ENCODE measurements around the gene C8G.

C8G gene

GRCh38 chr9:136955202-136955942, 10.3 kb downstream of the C8G start:
- DNase-seq: no peak

DNA sequence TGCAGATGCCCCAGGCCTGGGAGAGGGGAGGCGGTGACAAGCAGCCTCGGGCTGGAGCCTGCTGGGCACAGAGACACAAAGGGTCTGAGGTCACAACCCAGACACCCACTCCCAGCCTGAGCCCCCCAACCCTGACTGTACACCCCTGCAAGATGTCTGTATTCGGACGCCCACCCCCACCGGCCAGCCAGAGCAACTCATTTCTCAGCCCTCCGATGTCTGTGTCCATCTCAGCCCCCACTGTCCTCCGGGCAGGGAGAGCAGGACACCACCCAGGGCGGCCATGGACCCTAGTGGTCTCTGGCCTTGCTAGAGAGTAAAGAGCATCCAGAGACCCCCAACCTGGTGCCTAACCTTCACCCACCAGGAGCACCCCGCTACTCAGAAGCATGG, 10.9 kb downstream of the C8G start:
- no peak for DNase-seq

DNA sequence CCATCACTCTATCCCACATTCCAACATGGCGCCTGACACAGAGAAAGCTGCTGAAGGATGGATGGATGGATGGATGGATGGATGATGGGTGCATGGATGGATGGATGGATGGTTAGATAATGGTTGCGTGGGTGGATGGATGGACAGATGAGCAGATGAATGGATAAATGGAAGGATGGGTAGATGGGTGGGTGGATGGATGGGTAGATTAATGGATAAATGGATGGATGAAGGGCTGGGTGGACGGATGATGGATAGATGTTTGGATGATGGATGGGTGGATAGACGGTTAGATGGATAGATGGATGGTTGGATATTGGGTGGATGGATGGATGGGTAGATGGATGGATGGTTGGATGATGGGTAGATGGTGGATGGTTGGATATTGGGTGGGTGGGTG, 11.6 kb downstream of the C8G start:
- no peak for DNase-seq

DNA sequence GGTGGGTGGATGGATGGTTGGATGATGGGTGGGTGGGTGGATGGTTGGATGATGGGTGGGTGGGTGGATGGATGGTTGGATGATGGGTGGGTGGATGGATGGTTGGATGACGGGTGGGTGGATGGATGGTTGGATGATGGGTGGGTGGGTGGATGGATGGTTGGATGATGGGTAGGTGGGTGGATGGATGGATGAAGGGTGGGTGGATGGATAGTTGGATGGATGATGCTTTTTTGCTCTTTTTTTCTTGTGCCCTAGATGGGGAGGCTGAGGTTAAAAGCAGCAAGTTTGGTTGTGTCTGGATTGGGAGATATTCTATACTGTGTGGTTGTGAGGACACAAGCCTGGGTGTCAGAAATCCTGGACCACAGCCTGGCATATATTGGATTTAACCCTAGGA, 12.4 kb downstream of the C8G start:
- no peak for DNase-seq

DNA sequence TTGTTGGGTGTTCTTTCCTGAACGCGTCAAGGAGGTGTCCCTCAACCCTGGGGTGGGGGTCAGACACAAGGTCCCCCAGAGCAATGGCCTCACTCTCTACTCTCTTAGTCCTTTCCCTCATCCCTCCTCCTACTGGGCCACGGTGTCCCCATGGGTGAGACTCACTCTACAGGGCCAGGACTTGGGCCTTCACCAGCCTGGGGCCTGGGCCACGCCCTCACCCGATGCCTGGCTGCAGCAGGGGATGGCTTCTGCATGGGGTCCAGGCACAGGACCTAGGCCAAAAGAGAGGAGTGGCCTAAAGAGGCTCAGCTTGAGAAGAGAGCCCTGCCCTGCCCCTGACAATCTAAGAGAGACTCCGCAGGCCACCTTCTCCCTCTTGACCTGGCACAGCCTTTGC, 12.9 kb downstream of the C8G start:
- no peak for DNase-seq

- DNase-seq: no peak
Measured at GRCh38 chr9:136958473-136958872, 13.4 kb downstream of the C8G start.

GRCh38 chr9:136958898-136959850, 14.1 kb downstream of the C8G start:
- no peak for DNase-seq

DNA sequence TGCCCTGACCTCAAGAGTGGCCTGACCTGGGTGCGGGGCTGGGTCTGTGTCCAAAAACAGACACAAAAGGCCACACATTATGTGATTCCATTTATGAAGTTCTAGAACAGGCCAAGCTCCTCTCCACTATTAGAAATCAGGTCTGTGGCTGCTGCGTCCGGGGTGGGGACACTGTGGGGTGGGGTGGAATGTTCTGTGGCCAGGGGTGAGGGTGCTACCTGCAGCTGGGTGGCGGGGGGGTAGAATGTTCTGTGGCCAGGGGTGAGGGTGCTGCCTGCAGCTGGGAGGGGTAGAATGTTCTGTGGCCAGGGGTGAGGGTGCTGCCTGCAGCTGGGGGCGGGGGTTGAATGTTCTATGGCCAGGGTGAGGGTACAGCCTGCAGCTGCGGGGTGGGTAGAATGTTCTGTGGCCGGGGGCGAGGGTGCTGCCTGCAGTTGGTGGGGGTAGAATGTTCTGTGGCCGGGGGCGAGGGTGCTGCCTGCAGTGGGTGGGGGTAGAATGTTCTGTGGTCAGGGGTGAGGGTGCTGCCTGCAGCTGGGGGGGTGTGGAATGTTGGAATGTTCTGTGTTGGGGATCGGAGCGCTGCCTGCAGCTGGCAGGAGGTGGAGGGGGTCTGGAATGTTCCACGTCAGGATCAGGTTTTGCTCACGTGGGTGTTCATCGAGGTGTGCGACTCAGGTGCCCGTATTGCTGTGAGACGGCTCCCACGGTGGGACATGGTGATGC, 15.3 kb downstream of the C8G start:
- no peak for DNase-seq

DNA sequence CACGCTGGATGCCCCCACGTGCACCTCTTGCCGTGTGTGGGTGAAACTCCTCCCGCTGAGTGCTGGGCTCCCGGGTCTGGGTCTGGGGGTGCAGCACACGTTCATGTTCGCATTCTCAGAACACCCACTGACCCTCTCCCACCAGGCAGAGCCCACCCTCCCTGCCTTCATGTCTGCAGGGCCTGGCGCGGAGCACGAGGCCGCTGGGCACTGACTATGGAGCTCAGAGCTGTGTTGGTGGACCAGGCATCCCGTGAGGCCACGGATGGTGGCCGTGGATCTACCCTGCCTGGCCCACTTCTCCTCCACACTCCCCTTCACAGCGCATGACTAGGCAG, 15.9 kb downstream of the C8G start:
- DNase-seq: no peak

DNA sequence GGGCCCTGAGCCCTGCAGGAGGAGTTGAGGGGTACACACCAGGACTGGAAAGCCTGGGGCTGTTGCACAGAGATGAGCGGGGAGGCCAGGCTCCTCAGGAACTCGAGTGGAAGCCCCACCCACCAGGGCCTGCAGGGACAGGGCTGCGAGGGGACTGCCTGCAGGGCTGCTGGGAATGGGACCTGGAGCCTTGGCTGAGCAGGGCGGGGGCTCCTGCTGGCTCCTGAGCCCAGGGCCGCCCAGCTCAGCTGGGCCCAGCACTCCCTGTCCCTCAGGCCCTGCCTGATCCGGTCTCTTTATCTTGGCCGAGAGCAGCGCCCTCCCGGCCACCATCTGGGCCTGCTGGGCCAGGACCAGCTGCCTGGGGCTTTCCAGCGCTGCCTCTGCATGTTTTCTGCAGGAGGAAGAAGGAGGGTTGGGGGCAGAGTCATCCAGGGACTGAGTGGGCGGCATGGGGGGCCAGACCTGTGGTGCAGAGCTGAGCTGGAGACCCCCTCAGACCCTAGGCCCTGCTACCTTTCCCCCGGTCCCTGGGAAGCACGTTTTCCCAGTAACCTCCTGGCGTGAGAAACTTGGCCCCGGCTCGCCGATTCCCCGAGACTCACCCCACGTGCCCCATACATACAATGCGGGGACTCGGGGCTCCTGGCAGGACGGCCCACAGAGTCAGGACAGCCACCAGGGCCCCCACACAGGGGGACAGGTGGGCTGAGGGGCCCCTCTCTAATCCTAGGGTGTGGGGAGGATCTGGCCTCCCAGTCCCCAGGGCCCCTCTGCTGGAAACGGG, 16.4 kb downstream of the C8G start:
- no peak for DNase-seq

GRCh38 chr9:136962163-136962562, 17.1 kb downstream of the C8G start:
- no peak for DNase-seq

DNA sequence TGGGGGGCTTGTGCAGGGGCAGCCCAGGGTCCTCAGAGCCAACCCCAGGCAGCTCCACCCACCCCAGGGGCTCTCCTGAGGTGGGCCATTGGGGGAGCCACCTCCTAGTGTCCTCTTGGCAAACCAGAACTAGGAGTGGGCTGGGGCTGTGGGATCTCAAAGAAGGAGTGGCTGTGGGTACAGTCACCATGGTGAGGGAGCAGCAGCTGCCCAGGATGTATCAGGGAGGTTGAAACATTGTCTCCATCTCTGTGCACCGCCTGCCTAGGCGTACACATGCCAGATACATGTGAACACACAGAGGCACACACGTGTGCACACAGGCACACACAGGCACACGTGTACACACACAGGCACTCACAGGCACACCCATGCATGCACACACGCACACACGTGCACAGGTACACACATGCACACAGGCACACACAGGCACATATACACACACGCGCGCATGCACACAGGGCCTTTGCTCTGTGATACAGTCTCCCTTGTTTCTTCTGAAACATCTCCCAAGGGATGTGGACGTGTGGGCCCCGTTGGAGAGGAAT, 17.7 kb downstream of the C8G start:
- DNase-seq: no peak

- no peak for DNase-seq
Measured at GRCh38 chr9:136963341-136963740, 18.3 kb downstream of the C8G start.

- DNase-seq: no peak
Measured at GRCh38 chr9:136963751-136964150, 18.7 kb downstream of the C8G start.

GRCh38 chr9:136964171-136964689, 19.2 kb downstream of the C8G start:
- no peak for DNase-seq

- no peak for DNase-seq
Measured at GRCh38 chr9:136964833-136965422, 19.9 kb downstream of the C8G start.

DNA sequence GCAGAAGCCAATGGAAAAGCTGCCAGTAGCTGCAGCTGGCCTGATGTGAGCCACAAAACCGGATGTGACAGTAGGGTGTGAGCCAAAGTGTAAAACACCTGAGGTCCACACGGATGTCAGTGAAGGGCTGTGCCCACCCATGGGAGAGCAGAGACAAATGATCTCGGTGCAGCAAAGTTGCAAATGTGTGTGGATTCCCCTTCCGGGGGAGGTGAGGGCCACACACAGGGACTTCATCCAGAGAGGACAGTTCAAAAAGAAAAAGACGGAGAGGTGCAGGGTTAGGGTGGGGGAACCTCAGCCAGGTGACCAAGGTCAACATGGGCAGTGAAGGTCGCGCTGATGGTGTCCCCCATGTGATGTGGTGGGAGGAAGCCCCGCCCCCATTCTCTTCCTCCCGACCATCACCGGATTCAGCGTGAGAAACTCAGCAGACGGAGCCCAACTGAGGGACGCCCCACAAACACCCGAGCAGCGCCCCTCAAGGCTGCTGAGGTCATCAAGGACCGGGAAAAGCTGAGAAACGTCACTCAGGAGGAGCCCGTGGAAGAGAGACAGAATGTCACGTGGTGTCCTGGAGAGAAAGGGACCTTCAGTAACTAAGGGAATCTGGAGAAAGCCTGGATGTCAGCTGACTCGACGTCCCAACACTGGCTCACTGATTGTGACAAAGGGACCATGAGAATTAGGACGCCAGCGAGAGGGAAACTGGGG, 20.9 kb downstream of the C8G start:
- peak; percentile 72 to 84 (median 81) for DNase-seq

DNA sequence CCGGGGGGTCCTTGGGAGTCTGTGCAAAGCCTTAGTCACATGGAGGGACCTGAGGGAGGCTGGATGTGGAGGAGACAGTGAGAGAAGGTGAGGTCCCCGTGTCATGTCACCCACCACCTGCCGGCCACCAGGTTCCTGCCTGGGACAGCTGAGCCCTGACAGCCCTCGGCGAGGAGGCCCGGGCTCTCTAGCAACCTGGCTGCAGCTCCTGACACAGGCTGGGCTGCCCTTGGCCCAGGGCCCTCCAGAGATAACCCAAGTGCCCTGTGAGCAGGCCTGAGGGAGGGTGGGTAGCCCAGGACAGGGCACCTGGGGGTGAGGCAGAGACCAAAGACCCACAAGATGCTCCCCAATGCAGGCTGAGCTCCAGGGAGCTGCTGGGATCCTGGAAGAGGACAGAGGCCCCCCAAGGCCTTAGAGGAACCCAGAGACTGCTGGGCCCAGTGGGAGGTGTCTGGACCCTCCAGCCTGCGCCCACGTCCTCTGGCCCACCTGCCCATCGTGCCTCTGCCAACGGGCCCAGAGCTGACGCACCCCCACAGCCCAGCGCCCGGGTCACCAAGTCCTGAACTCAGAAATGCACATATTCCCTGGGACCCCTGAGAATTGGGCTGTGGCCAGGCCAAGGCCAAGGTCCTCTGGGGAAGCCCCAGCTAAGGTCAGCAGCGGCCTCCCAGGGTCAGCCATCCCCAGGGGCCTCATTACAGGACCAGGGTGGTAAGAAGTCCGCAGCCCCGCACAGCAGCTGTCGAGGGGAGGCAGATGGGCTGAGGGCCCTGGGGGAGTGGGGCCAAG, 23.5 kb downstream of the C8G start:
- DNase-seq: no peak

DNA sequence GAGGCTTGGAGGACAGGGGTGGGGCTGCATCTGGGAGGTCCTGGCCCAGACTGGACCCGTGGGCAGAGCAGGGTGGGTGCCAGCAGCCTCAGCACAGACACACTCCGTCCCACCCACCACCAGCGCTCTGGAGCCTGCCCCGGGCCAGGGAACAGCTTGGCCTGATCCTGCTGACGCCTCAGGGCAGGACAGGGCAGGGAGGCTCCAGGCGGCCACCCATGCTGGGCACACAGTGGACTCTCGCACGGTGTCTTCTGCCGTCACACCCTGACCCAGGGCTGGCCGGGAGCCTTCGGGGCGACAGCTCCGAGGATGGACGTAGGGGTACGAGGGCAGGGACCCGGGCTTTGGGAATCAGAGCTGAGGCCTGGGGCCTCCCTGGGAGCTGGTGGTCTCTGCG, 24.1 kb downstream of the C8G start:
- DNase-seq: no peak

DNA sequence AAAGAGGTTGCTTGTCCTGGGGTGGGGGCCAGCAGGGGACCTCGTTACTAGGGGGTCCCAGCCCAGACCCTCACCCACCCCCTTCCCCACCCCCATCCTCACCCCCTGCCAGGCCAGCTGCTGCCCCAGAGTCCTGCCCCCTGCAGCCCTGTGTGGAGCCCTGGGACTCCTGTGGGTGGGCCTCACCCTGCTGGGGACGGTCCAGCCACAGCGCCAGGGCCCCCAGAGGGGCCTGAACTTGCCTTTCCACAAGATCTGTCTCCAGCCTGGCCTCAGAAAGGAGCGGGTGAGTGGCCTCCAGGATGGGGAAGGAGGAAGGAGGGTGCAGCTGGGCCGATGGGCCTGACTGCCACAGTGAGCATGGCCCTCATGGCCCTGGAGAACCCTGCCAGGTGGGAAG, 24.7 kb downstream of the C8G start:
- DNase-seq: no peak

All from suppressor macrophage treated with lipopolysaccharide for 1 hour (primary cell).